ENCODE data around the gene PLA2G5.

- no peak for TF ChIP-seq POLR2A (IDR thresholded peaks at IDR 0.05)
- TF ChIP-seq, protein P1, sequence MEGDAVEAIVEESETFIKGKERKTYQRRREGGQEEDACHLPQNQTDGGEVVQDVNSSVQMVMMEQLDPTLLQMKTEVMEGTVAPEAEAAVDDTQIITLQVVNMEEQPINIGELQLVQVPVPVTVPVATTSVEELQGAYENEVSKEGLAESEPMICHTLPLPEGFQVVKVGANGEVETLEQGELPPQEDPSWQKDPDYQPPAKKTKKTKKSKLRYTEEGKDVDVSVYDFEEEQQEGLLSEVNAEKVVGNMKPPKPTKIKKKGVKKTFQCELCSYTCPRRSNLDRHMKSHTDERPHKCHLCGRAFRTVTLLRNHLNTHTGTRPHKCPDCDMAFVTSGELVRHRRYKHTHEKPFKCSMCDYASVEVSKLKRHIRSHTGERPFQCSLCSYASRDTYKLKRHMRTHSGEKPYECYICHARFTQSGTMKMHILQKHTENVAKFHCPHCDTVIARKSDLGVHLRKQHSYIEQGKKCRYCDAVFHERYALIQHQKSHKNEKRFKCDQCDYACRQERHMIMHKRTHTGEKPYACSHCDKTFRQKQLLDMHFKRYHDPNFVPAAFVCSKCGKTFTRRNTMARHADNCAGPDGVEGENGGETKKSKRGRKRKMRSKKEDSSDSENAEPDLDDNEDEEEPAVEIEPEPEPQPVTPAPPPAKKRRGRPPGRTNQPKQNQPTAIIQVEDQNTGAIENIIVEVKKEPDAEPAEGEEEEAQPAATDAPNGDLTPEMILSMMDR (IDR thresholded peaks at IDR 0.05): no peak
These were observed 11.5 kb upstream of the PLA2G5 start for GRCh38 chr1:20058531-20058930.

All from body of pancreas (tissue), 4 donors.